Measurements from ENCODE around the gene OSBPL9. TPM values are rescaled to one million over a fixed set of nuclear protein-coding genes. Genes with fewer than 3 reads are reported as not detected.

Gene OSBPL9
- polyA plus RNA-seq (2012; ENCODE audit: missing spikeins) = 94.1 TPM

- peak; percentile 97 for FAIRE-seq
These were observed at the start of gene OSBPL9 for GRCh38 chr1:51616903-51617708. Gene OSBPL9 (plus strand): TSS chr1:51617092. CDS start chr1:51617111, 19 bp downstream.

GRCh38 chr1:51567653-51568052, 49.2 kb upstream of the OSBPL9 start:
- TF ChIP-seq TAF1 (IDR thresholded peaks at IDR 0.05; ENCODE audit: borderline replicate concordance, low read depth, low read length) (no peak), POLR2A (IDR thresholded peaks at IDR 0.05; ENCODE audit: low read depth, low read length) (no peak), POLR2AphosphoS5 (IDR thresholded peaks at IDR 0.05; ENCODE audit: low read depth, low read length) (no peak)
- DNase-seq (ENCODE audit: insufficient read length) (no peak), FAIRE-seq (no peak)

More at GRCh38 chr1:51616903-51617708, at the start of gene OSBPL9:
- TF ChIP-seq POLR2A (IDR thresholded peaks at IDR 0.05; ENCODE audit: low read depth, low read length) (peak; percentile 81), TAF1 (IDR thresholded peaks at IDR 0.05; ENCODE audit: borderline replicate concordance, low read depth, low read length) (no peak), POLR2AphosphoS5 (IDR thresholded peaks at IDR 0.05; ENCODE audit: low read depth, low read length) (peak; percentile 73; the same call in 1 of the 2 replicates)
- peak; percentile 78 for DNase-seq (ENCODE audit: insufficient read length)

- FAIRE-seq = no peak
- DNase-seq (ENCODE audit: insufficient read length) = no peak
- no peak for TF ChIP-seq POLR2A (IDR thresholded peaks at IDR 0.05; ENCODE audit: low read depth, low read length)
- TF ChIP-seq TAF1 (IDR thresholded peaks at IDR 0.05; ENCODE audit: borderline replicate concordance, low read depth, low read length) = no peak
- TF ChIP-seq POLR2AphosphoS5 (IDR thresholded peaks at IDR 0.05; ENCODE audit: low read depth, low read length) = no peak
These were observed 48.5 kb upstream of the OSBPL9 start for GRCh38 chr1:51568231-51568935.

GRCh38 chr1:51569284-51570062, 47.4 kb upstream of the OSBPL9 start:
- peak; percentile 66 for TF ChIP-seq POLR2A (IDR thresholded peaks at IDR 0.05; ENCODE audit: low read depth, low read length)
- TF ChIP-seq POLR2AphosphoS5 (IDR thresholded peaks at IDR 0.05; ENCODE audit: low read depth, low read length) = peak; percentile 77
- no peak for TF ChIP-seq TAF1 (IDR thresholded peaks at IDR 0.05; ENCODE audit: borderline replicate concordance, low read depth, low read length)
- DNase-seq (ENCODE audit: insufficient read length) (no peak), FAIRE-seq (peak; percentile 96)

GRCh38 chr1:51570063-51570710, 46.7 kb upstream of the OSBPL9 start:
- FAIRE-seq (no peak), DNase-seq (ENCODE audit: insufficient read length) (no peak)
- TF ChIP-seq POLR2A (IDR thresholded peaks at IDR 0.05; ENCODE audit: low read depth, low read length) (no peak), TAF1 (IDR thresholded peaks at IDR 0.05; ENCODE audit: borderline replicate concordance, low read depth, low read length) (no peak), POLR2AphosphoS5 (IDR thresholded peaks at IDR 0.05; ENCODE audit: low read depth, low read length) (no peak)

GRCh38 chr1:51572365-51572764, 44.5 kb upstream of the OSBPL9 start:
- TF ChIP-seq POLR2AphosphoS5 (IDR thresholded peaks at IDR 0.05; ENCODE audit: low read depth, low read length) (no peak), POLR2A (IDR thresholded peaks at IDR 0.05; ENCODE audit: low read depth, low read length) (no peak), TAF1 (IDR thresholded peaks at IDR 0.05; ENCODE audit: borderline replicate concordance, low read depth, low read length) (no peak)
- DNase-seq (ENCODE audit: insufficient read length) (no peak), FAIRE-seq (no peak)

GRCh38 chr1:51574796-51575195, 42.1 kb upstream of the OSBPL9 start:
- TF ChIP-seq TAF1 (IDR thresholded peaks at IDR 0.05; ENCODE audit: borderline replicate concordance, low read depth, low read length) (no peak), POLR2AphosphoS5 (IDR thresholded peaks at IDR 0.05; ENCODE audit: low read depth, low read length) (no peak), POLR2A (IDR thresholded peaks at IDR 0.05; ENCODE audit: low read depth, low read length) (no peak)
- FAIRE-seq = no peak
- DNase-seq (ENCODE audit: insufficient read length) = no peak

- FAIRE-seq = peak; percentile 14
- no peak for DNase-seq (ENCODE audit: insufficient read length)
- TF ChIP-seq TAF1 (IDR thresholded peaks at IDR 0.05; ENCODE audit: borderline replicate concordance, low read depth, low read length) = no peak
- no peak for TF ChIP-seq POLR2AphosphoS5 (IDR thresholded peaks at IDR 0.05; ENCODE audit: low read depth, low read length)
- TF ChIP-seq POLR2A (IDR thresholded peaks at IDR 0.05; ENCODE audit: low read depth, low read length) = no peak
These were observed 41.3 kb upstream of the OSBPL9 start for GRCh38 chr1:51575406-51576084.

- FAIRE-seq (no peak), DNase-seq (ENCODE audit: insufficient read length) (no peak)
- no peak for TF ChIP-seq TAF1 (IDR thresholded peaks at IDR 0.05; ENCODE audit: borderline replicate concordance, low read depth, low read length)
- no peak for TF ChIP-seq POLR2AphosphoS5 (IDR thresholded peaks at IDR 0.05; ENCODE audit: low read depth, low read length)
- TF ChIP-seq POLR2A (IDR thresholded peaks at IDR 0.05; ENCODE audit: low read depth, low read length) = no peak
These were observed 40.8 kb upstream of the OSBPL9 start for GRCh38 chr1:51576085-51576444.

GRCh38 chr1:51576923-51577322, 40.0 kb upstream of the OSBPL9 start:
- TF ChIP-seq POLR2AphosphoS5 (IDR thresholded peaks at IDR 0.05; ENCODE audit: low read depth, low read length) (no peak), TAF1 (IDR thresholded peaks at IDR 0.05; ENCODE audit: borderline replicate concordance, low read depth, low read length) (no peak), POLR2A (IDR thresholded peaks at IDR 0.05; ENCODE audit: low read depth, low read length) (no peak)
- FAIRE-seq = peak; percentile 63
- DNase-seq (ENCODE audit: insufficient read length) = no peak

All from GM12892 (cell line).